Placental pericyte (primary cell): ENCODE measurements around the gene RSPH6A. TPM values are rescaled to one million over a fixed set of nuclear protein-coding genes. Genes with fewer than 3 reads are reported as not detected.

Source experiments
- total RNA-seq: library from RNA; depleted of rRNA; stranded (reverse); fragments of >200 nt; gene quantifications from 2 replicates; pipeline ENCODE4 v1.2.3, GENCODE V29; 2012

Gene RSPH6A
- total RNA-seq, result 0.22 and 0.43 TPM in 2 replicates

GRCh38 chr19:45814851-45815480 lies at the start of gene RSPH6A:
Gene RSPH6A, minus strand, starts transcription at chr19:45815308. Its CDS starts 132 bp downstream, at chr19:45815176.

GRCh38 chr19:45863840-45864628 lies 48.9 kb upstream of the RSPH6A start, which contains the start of gene FOXA3:
Gene FOXA3, plus strand, starts transcription at chr19:45864326. Its CDS starts 131 bp downstream, at chr19:45864457.

GRCh38 chr19:45862564-45863334 lies 47.6 kb upstream of the RSPH6A start, which contains the start of gene SYMPK:
Gene SYMPK, minus strand, starts transcription at chr19:45863147. Its CDS starts 8,652 bp downstream, at chr19:45854495.

GRCh38 chr19:45792470-45793177 lies 22.5 kb downstream of the RSPH6A start, which contains the start of gene DMWD:
Gene DMWD, minus strand, starts transcription at chr19:45792845. Its CDS starts 89 bp downstream, at chr19:45792756.

GRCh38 chr19:45782162-45782691 lies 32.9 kb downstream of the RSPH6A start, which contains the start of gene DMPK:
Gene DMPK, minus strand, starts transcription at chr19:45782490. Its CDS starts 138 bp downstream, at chr19:45782352.

GRCh38 chr19:45768984-45769782 lies 45.9 kb downstream of the RSPH6A start, which contains the start of gene SIX5:
Gene SIX5, minus strand, starts transcription at chr19:45769252. Its CDS starts 408 bp downstream, at chr19:45768844.

Other genes with a start within 250 kb of the RSPH6A start
- 9.2 and 12.9 TPM in 2 replicates for gene OPA3, start 230.5 kb downstream of the RSPH6A start, total RNA-seq
- under 0.01 and 0.72 TPM in 2 replicates for gene GPR4, start 213.1 kb downstream of the RSPH6A start, total RNA-seq
- 42.9 and 56.2 TPM in 2 replicates for gene EML2, start 175.9 kb downstream of the RSPH6A start, total RNA-seq
- gene GIPR, start 147.1 kb downstream of the RSPH6A start, total RNA-seq, result not detected in 2 replicates
- 157 and 234 TPM in 2 replicates for gene SNRPD2, start 123.4 kb downstream of the RSPH6A start, total RNA-seq
- 20.6 and 29.8 TPM in 2 replicates for gene QPCTL, start 122.6 kb downstream of the RSPH6A start, total RNA-seq
- 6.6 and 10.5 TPM in 2 replicates for gene FBXO46, start 84.4 kb downstream of the RSPH6A start, total RNA-seq
- under 0.01 TPM in 1 of 2 replicates, not detected in the other for gene MEIOSIN, start 81.9 kb downstream of the RSPH6A start, total RNA-seq
- gene SIX5, start 46.1 kb downstream of the RSPH6A start, total RNA-seq, result 9.7 and 10.1 TPM in 2 replicates
- 26.9 and 29.5 TPM in 2 replicates for gene DMPK, start 32.8 kb downstream of the RSPH6A start, total RNA-seq
- gene DMWD, start 22.5 kb downstream of the RSPH6A start, total RNA-seq, result 44.9 and 84.2 TPM in 2 replicates
- 46.2 and 50.8 TPM in 2 replicates for gene SYMPK, start 47.8 kb upstream of the RSPH6A start, total RNA-seq
- not detected in 2 replicates for gene FOXA3, start 49.0 kb upstream of the RSPH6A start, total RNA-seq
- gene IRF2BP1, start 70.8 kb upstream of the RSPH6A start, total RNA-seq, result 26.7 and 39.1 TPM in 2 replicates
- 1.9 and 2.0 TPM in 2 replicates for gene MYPOP, start 87.3 kb upstream of the RSPH6A start, total RNA-seq
- not detected in 2 replicates for gene NANOS2, start 99.5 kb upstream of the RSPH6A start, total RNA-seq
- gene NOVA2, start 158.6 kb upstream of the RSPH6A start, total RNA-seq, result under 0.01 TPM in 1 of 2 replicates, not detected in the other
- gene CCDC61, start 180.2 kb upstream of the RSPH6A start, total RNA-seq, result 3.9 and 11.3 TPM in 2 replicates
- gene PGLYRP1, start 207.7 kb upstream of the RSPH6A start, total RNA-seq, result not detected in 2 replicates
- 0.14 TPM in 1 of 2 replicates, not detected in the other for gene IGFL4, start 225.7 kb upstream of the RSPH6A start, total RNA-seq